ENCODE results near the gene CFAP157.

GRCh38 chr9:127739614-127740330, 33.0 kb downstream of the CFAP157 start:
- TF ChIP-seq POLR2AphosphoS5 (IDR thresholded peaks at IDR 0.05; ENCODE audit: low read depth, low read length) (no peak), ZNF274 (IDR thresholded peaks at IDR 0.05; ENCODE audit: low read depth, low read length) (no peak), SIN3A (IDR thresholded peaks at IDR 0.05; ENCODE audit: low read depth) (no peak)
